Subcutaneous adipose tissue (tissue), 4 donors: ENCODE results near the gene IL2. TPM values are rescaled to one million over a fixed set of nuclear protein-coding genes. Genes with fewer than 3 reads are reported as not detected.

Experiments used
- total RNA-seq, 4 donors: library from RNA; depleted of rRNA; stranded (reverse); fragments of >200 nt; gene quantifications; one replicate each; pipeline ENCODE4 v1.1.0, GENCODE V29; 2016
- TF ChIP-seq, protein P1 (sequence below): fragments of 450-650 bp; IDR thresholded peaks from one replicate; pipeline ENCODE4 v1.5.1; 2016; ENCODE audit warnings: low read depth, mild to moderate bottlenecking, control low read depth, antibody characterized with exemption, moderate library complexity

The IL2 gene
- total RNA-seq, 4 donors from 2014 or later = not detected

DNA sequence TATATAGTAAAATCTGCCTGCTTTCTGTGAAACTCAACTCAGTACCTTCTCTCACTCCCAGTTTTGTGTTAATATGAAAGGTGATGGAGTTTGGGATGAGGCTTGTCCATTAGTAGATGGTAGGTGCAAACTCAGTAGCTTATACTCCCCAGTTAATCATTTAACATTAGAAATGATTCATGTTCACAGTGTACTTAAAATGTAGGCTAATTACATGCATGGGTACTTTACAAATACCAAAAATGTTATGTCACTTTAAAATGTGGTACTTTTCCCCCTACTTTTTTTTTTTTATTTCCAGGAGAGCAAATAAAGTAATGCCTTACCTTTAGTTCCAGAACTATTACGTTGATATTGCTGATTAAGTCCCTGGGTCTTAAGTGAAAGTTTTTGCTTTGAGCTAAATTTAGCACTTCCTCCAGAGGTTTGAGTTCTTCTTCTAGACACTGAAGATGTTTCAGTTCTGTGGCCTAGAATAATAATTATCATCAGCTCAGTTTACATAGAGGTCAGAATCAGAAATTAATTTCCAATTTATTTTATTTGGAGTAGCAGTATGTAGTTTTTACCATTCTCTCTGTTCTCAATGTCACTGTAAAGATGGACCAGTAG, 3.0 kb downstream of the IL2 start:
- TF ChIP-seq, protein P1, sequence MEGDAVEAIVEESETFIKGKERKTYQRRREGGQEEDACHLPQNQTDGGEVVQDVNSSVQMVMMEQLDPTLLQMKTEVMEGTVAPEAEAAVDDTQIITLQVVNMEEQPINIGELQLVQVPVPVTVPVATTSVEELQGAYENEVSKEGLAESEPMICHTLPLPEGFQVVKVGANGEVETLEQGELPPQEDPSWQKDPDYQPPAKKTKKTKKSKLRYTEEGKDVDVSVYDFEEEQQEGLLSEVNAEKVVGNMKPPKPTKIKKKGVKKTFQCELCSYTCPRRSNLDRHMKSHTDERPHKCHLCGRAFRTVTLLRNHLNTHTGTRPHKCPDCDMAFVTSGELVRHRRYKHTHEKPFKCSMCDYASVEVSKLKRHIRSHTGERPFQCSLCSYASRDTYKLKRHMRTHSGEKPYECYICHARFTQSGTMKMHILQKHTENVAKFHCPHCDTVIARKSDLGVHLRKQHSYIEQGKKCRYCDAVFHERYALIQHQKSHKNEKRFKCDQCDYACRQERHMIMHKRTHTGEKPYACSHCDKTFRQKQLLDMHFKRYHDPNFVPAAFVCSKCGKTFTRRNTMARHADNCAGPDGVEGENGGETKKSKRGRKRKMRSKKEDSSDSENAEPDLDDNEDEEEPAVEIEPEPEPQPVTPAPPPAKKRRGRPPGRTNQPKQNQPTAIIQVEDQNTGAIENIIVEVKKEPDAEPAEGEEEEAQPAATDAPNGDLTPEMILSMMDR = no peak

DNA sequence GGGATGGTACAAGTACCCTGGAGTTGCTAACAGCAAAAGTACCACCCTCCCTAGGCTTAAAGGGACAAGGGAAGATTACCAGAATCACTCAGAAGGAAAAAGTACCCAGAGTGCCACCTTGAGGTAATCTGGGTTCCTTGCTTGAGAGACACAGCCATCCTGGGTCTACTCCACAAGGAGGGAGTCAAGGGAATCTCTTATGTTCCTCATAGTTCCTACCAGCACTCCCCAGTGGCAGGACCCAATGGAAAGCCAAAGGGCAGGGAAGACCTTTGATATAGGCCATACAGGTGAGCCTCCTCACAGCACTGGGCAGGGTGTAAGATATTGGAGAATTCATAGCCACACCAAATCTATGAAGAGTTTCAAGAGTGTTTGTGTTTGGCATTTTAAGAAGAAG, 5.7 kb downstream of the IL2 start:
- TF ChIP-seq, protein P1 = no peak

DNA sequence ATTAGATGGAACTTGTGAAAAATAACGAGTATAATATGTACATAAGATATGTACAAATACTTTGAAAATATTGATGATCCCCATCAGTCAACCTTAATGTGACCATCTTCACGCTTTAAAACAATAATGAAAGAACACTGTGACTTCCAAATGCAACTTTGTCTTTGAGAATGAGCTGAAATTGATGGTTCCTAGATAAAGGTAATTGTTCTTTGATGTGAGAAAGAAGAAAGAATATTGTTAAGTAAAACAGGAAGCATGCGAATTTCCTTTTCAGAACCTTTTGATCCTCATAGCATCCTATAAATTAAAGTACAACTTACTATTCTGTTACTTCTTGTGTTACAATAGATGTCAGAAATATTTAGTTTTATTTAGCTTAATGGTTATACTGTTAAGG, 22.2 kb downstream of the IL2 start:
- TF ChIP-seq, protein P1 = no peak

DNA sequence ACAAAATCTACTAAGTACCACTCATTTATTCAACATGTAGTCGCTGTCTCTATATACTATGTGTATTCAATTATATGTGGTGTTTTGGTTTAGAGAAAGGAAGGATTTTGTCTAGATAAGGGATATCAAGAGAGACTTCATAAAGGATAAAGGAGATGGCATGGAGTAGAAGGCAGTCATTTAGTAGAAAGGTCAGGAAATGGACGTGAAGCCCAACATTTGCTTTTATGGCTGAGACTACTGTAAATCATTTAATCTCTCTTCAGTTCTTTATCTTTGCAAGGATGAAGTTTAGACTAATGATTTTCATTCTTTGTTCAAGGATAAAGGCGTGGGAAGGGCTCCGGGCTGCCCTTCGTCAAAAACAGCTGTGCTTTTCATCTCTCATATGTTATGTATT, 25.2 kb downstream of the IL2 start:
- TF ChIP-seq, protein P1 = no peak

DNA sequence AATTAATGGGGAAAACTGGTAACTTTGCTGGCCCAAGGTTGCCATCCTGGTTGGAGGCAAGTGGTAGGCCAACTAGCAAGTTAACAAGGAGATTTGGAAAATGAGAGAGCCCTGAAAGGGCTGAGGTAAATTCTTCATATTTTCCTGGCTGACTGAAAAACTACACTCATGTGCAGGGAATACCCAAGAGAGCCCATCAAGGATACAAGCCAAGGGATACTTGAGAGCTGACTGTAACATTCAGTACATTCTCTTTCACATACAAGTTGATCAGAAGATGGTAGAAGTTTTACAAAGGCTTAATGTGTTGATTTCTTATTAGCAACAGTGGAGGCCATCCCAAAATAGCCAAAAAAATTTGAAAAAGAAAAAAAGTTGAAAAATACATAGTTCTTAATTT, 33.3 kb downstream of the IL2 start:
- TF ChIP-seq, protein P1 = no peak

- TF ChIP-seq, protein P1 = no peak
Measured at GRCh38 chr4:122412547-122412946, 44.0 kb downstream of the IL2 start.

DNA sequence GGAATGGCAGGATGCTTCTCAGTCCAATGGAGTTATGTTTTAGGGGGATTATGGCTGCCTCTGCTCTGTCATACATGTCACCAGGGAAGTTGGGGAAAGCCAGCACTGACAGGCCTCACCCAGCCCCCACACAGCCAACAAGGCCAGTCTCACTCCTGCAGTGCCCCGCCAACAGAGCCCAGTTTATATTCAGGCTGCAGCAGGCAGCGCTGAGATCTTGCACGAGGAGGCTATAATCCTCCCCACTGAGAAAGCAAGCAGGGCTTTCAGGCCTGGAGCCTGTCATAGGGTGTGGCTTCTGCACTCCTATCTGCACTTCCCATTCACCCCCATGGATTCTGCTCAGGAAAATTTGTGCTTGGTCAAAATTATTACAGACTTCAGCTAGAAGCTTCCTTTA, 52.7 kb downstream of the IL2 start:
- TF ChIP-seq, protein P1 = no peak

Other genes with a start within 250 kb of the IL2 start
- under 1 TPM in 1 of 4 donors, not detected in 3; 0.88 TPM for gene ADAD1, start 77.7 kb downstream of the IL2 start, total RNA-seq
- gene IL21, start 164.3 kb upstream of the IL2 start, total RNA-seq = not detected